Measurements from ENCODE around the gene GAPVD1.

GRCh38 chr9:125409637-125410521 lies 148.3 kb downstream of the GAPVD1 start:
- TF ChIP-seq, protein P1, sequence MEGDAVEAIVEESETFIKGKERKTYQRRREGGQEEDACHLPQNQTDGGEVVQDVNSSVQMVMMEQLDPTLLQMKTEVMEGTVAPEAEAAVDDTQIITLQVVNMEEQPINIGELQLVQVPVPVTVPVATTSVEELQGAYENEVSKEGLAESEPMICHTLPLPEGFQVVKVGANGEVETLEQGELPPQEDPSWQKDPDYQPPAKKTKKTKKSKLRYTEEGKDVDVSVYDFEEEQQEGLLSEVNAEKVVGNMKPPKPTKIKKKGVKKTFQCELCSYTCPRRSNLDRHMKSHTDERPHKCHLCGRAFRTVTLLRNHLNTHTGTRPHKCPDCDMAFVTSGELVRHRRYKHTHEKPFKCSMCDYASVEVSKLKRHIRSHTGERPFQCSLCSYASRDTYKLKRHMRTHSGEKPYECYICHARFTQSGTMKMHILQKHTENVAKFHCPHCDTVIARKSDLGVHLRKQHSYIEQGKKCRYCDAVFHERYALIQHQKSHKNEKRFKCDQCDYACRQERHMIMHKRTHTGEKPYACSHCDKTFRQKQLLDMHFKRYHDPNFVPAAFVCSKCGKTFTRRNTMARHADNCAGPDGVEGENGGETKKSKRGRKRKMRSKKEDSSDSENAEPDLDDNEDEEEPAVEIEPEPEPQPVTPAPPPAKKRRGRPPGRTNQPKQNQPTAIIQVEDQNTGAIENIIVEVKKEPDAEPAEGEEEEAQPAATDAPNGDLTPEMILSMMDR (IDR thresholded peaks at IDR 0.05) = no peak
- TF ChIP-seq POLR2A (IDR thresholded peaks at IDR 0.05) = no peak
- TF ChIP-seq POLR2AphosphoS5 (IDR thresholded peaks at IDR 0.05) = no peak

Data from breast epithelium (tissue), 3 donors.